HEK293T (cell line): ENCODE data around the gene OR10X1.

Experiments
- CTCF ChIA-PET: fragments of 350-600 bp; formaldehyde crosslinking; extraction: SDS; loops from one replicate; lab custom pipeline; 2021; ENCODE audit warnings: antibody characterized with exemption, inconsistent platforms; lab: Yijun Ruan, JAX
- POLR2A ChIA-PET: fragments of 350-600 bp; formaldehyde crosslinking; extraction: SDS; loops from one replicate; lab custom pipeline; 2020; ENCODE audit warnings: antibody characterized with exemption, inconsistent platforms; lab: Yijun Ruan, JAX
- DNase-seq: peaks from one replicate; pipeline ENCODE4 v3.0.0; 2012; ENCODE audit warnings: mixed read lengths; ENCODE audit errors: extremely low spot score
- ARNT ChIP-seq: fragments of 450-650 bp; IDR thresholded peaks from 2 replicates; pipeline ENCODE4 v1.6.1; 2017; ENCODE audit warnings: mild to moderate bottlenecking
- BHLHE40 ChIP-seq: fragments of 450-650 bp; IDR thresholded peaks from 2 replicates; pipeline ENCODE4 v1.6.1; 2016; ENCODE audit warnings: mild to moderate bottlenecking, moderate library complexity, borderline replicate concordance
- CTBP1 ChIP-seq: fragments of 450-650 bp; IDR thresholded peaks from 2 replicates; pipeline ENCODE4 v1.6.1; 2016; ENCODE audit warnings: borderline replicate concordance
- ELF4 ChIP-seq: fragments of 450-650 bp; IDR thresholded peaks from 2 replicates; pipeline ENCODE4 v1.6.1; 2017; ENCODE audit warnings: antibody characterized with exemption
- FOXA1 ChIP-seq: fragments of 450-650 bp; IDR thresholded peaks from 2 replicates; pipeline ENCODE4 v1.6.1; 2016; ENCODE audit warnings: mild to moderate bottlenecking
- FOXK2 ChIP-seq: fragments of 450-650 bp; IDR thresholded peaks from 2 replicates; pipeline ENCODE4 v1.6.1; 2016; ENCODE audit warnings: mild to moderate bottlenecking
- FOXM1 ChIP-seq: fragments of 450-650 bp; IDR thresholded peaks from 2 replicates; pipeline ENCODE4 v1.6.1; 2017; ENCODE audit warnings: mild to moderate bottlenecking, borderline replicate concordance
- HDGF ChIP-seq: fragments of 450-650 bp; IDR thresholded peaks from 2 replicates; pipeline ENCODE4 v1.6.1; 2017; ENCODE audit warnings: antibody characterized with exemption, borderline replicate concordance
- L3MBTL2 ChIP-seq: fragments of 450-650 bp; conservative IDR thresholded peaks from 2 replicates; pipeline ENCODE4 v1.6.1; 2016; ENCODE audit warnings: mild to moderate bottlenecking
- LEF1 ChIP-seq: fragments of 450-650 bp; IDR thresholded peaks from 2 replicates; pipeline ENCODE4 v1.6.1; 2017; ENCODE audit warnings: mild to moderate bottlenecking, borderline replicate concordance
- NFRKB ChIP-seq: fragments of 450-650 bp; IDR thresholded peaks from 2 replicates; pipeline ENCODE4 v1.6.1; 2016; ENCODE audit warnings: mild to moderate bottlenecking, moderate library complexity
- PKNOX1 ChIP-seq: fragments of 450-650 bp; IDR thresholded peaks from 2 replicates; pipeline ENCODE4 v1.6.1; 2016
- SP1 ChIP-seq: fragments of 450-650 bp; IDR thresholded peaks from 2 replicates; pipeline ENCODE4 v1.6.1; 2017
- SUZ12 ChIP-seq: fragments of 450-650 bp; IDR thresholded peaks from 2 replicates; pipeline ENCODE4 v1.6.1; 2016; ENCODE audit warnings: mild to moderate bottlenecking
- TARDBP ChIP-seq: fragments of 450-650 bp; IDR thresholded peaks from 2 replicates; pipeline ENCODE4 v1.6.1; 2016
- ZNF384 ChIP-seq: fragments of 450-650 bp; IDR thresholded peaks from 2 replicates; pipeline ENCODE4 v1.6.1; 2016

Gene OR10X1

GRCh38 chr1:158563853-158564252 lies 15.8 kb downstream of the OR10X1 start:
- POLR2A ChIA-PET, result no interaction called here
- CTCF ChIA-PET, result no interaction called here
- no peak for DNase-seq
- TF ChIP-seq LEF1 (no peak), TARDBP (no peak), CTBP1 (no peak), SUZ12 (no peak), PKNOX1 (no peak), ARNT (no peak), ZNF384 (no peak), ELF4 (no peak), SP1 (no peak)

- ChIA-PET CTCF (no interaction called here), POLR2A (no interaction called here)
- DNase-seq, result no peak
- TF ChIP-seq HDGF (no peak), SP1 (no peak), LEF1 (no peak), BHLHE40 (no peak), ARNT (no peak), FOXK2 (no peak), ZNF384 (no peak)
These were observed 20.0 kb downstream of the OR10X1 start for GRCh38 chr1:158559696-158560095.

GRCh38 chr1:158554352-158554751 lies 25.3 kb downstream of the OR10X1 start, which contains the start of gene OR6Y1:
Gene OR6Y1, minus strand, starts transcription at chr1:158554405. Its CDS starts 6,300 bp downstream, at chr1:158548105.
- TF ChIP-seq ZNF384 (no peak), TARDBP (no peak), FOXA1 (no peak)
- POLR2A ChIA-PET, result no interaction called here
- CTCF ChIA-PET, result no interaction called here
- no peak for DNase-seq

- no peak for DNase-seq
- TF ChIP-seq SP1, result no peak
- no peak for TF ChIP-seq HDGF
- no peak for TF ChIP-seq TARDBP
- no peak for TF ChIP-seq FOXK2
- ChIA-PET CTCF (no interaction called here), POLR2A (no interaction called here)
These were observed 27.4 kb downstream of the OR10X1 start for GRCh38 chr1:158552296-158552695.

- TF ChIP-seq ELF4 (no peak), ZNF384 (no peak), NFRKB (no peak), CTBP1 (no peak), ARNT (no peak), PKNOX1 (no peak), SUZ12 (no peak), SP1 (no peak), FOXK2 (no peak), LEF1 (no peak), HDGF (no peak), TARDBP (no peak), BHLHE40 (no peak), FOXM1 (no peak), FOXA1 (no peak), L3MBTL2 (no peak)
- CTCF ChIA-PET, result no interaction called here
- POLR2A ChIA-PET, result no interaction called here
- no peak for DNase-seq
These were observed 32.2 kb downstream of the OR10X1 start for GRCh38 chr1:158547533-158547932.

- ChIA-PET POLR2A (no interaction called here), CTCF (no interaction called here)
- TF ChIP-seq TARDBP (no peak), ARNT (no peak), ELF4 (no peak), FOXK2 (no peak), L3MBTL2 (no peak), ZNF384 (no peak), PKNOX1 (no peak), LEF1 (no peak), HDGF (no peak), FOXA1 (no peak), BHLHE40 (no peak), SP1 (no peak), NFRKB (no peak), SUZ12 (no peak), FOXM1 (no peak), CTBP1 (no peak)
- DNase-seq, result no peak
These were observed 42.1 kb downstream of the OR10X1 start for GRCh38 chr1:158537609-158538008.

- DNase-seq, result no peak
- CTCF ChIA-PET, result no interaction called here
- POLR2A ChIA-PET, result no interaction called here
- TF ChIP-seq ELF4 (no peak), FOXM1 (no peak), NFRKB (no peak), SP1 (no peak), L3MBTL2 (no peak), LEF1 (no peak), HDGF (no peak), FOXA1 (no peak), BHLHE40 (no peak), PKNOX1 (no peak), FOXK2 (no peak), TARDBP (no peak), CTBP1 (no peak), ARNT (no peak), SUZ12 (no peak), ZNF384 (no peak)
These were observed 45.2 kb downstream of the OR10X1 start for GRCh38 chr1:158534496-158534895.
